NT2/D1 (cell line): ENCODE data around the gene ZDHHC11.
"Not testable (repeated sequence)": the region's sequence is repeated elsewhere in the genome, so short reads cannot be mapped to it uniquely, and the experiment has no call there.

ENCODE experiments used
- DNase-seq: peaks from one replicate; pipeline ENCODE4 v3.0.0-alpha.2; 2011; ENCODE audit warnings: low read depth, low spot score
- H3K27me3 ChIP-seq: 2 replicates; pipeline ENCODE4 v1.6.0; 2011; ENCODE audit warnings: mild to moderate bottlenecking; ENCODE audit not compliant: insufficient read length, insufficient read depth
- H3K36me3 ChIP-seq: 2 replicates; pipeline ENCODE4 v1.6.1; 2011; ENCODE audit warnings: mild to moderate bottlenecking, low read length, mixed read lengths; ENCODE audit not compliant: insufficient read depth, insufficient read length
- H3K4me1 ChIP-seq: 2 replicates; pipeline ENCODE4 v1.5.1; 2011; ENCODE audit not compliant: insufficient read depth, insufficient read length
- H3K4me3 ChIP-seq: 2 replicates; pipeline ENCODE4 v1.5.1; 2011; ENCODE audit warnings: low read depth; ENCODE audit not compliant: insufficient read length
- H3K9ac ChIP-seq: 2 replicates; pipeline ENCODE4 v1.6.0; 2011; ENCODE audit warnings: low read depth; ENCODE audit not compliant: insufficient read length
- H3K9me3 ChIP-seq: 2 replicates; pipeline ENCODE4 v1.5.1; 2011; ENCODE audit warnings: mild to moderate bottlenecking, low read length; ENCODE audit not compliant: insufficient read depth
- SUZ12 ChIP-seq: IDR thresholded peaks from 2 replicates; pipeline ENCODE4 v1.6.1; 2011; ENCODE audit not compliant: insufficient read length, insufficient read depth; ENCODE audit errors: extremely low read depth
- YY1 ChIP-seq: IDR thresholded peaks from 2 replicates; pipeline ENCODE4 v1.6.1; 2011; ENCODE audit not compliant: insufficient read length, insufficient read depth
- ZNF274 ChIP-seq: IDR thresholded peaks from 2 replicates; pipeline ENCODE4 v1.6.1; 2011; ENCODE audit warnings: mild to moderate bottlenecking, low read depth, low read length

Gene ZDHHC11

DNA sequence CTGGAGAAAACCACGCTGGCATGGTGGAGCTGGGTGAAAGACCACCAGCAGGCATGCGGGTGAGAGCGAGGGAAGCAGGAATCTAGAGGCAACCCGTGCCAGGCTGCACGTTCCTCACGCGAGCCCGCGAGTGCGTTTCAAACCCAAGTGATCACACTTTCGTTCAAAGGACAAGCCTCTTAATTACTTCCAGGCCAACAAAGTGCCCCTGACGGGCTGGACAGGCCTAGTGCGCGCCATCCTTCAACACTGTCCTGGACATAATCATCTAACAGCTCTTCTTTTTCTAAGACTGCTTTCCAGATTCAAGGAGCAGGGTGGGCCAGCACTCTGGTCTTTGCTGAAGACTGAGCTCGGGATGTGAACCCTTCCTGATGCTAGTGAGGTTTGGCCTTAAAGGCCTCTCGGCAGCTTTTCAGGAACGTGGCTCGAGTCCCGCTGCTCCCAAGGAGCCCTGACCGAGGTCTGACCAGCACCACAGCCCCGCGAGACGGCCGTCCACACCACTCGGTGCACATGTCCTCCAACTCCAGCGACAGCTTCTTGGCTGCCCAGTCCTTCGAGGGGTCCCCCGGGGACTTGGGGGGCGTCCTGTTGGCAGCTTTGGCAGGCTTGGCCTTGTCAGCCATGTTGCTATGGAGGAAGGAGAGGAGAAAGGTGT, 81.2 kb downstream of the ZDHHC11 start:
- not testable (repeated sequence) for H3K4me1 ChIP-seq, H3K36me3 ChIP-seq, H3K4me3 ChIP-seq, H3K27me3 ChIP-seq, H3K9ac ChIP-seq, DNase-seq, H3K9me3 ChIP-seq

DNA sequence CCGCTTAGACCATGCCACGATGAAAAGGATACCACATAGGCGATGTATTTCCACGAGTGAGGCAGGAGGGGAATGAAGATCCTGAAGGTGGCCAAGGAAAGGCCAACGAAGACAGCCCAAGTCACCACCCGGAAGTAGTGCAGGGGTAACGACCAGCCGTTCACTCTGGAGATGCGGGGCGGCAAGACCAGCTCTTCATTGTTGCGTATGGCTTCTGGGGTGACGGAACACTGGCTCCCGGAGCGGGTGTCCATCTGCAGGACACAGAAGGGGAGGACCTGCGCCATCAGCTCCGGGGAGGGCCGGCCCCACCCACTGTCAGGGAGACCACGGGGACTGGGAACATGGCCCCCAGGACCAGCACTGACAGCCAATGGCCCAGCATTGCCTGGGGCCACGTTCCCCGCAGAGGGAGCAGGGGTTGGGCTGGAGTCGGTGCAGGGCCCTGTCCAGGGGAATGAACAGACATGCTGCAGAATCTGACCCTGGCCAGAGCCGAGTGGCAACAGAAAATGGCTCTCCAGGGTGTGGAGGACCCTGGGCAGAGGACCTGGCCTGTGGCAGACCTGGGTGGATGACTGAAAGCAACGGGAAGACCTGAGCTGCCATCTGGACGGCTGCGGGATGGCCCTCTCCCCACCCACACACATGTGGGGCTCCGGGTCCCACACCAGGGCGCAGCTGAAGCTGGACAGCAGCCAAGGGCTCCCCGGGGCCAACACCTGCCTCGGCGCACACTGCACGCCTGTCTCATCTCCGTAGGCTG, 83.9 kb downstream of the ZDHHC11 start:
- Histone ChIP-seq H3K36me3 (no peaks in the 10 kb centered on the region), H3K9ac (no peak overlapping the region), H3K27me3 (no peaks in the 10 kb centered on the region), H3K4me3 (no peak overlapping the region), H3K9me3 (peaks cover 10% of the 10 kb centered on the region; the same call in 1 of the 2 replicates), H3K4me1 (no peaks in the 10 kb centered on the region)
- no peak for DNase-seq
- TF ChIP-seq YY1: no peak
- TF ChIP-seq ZNF274: no peak
- TF ChIP-seq SUZ12: no peak

DNA sequence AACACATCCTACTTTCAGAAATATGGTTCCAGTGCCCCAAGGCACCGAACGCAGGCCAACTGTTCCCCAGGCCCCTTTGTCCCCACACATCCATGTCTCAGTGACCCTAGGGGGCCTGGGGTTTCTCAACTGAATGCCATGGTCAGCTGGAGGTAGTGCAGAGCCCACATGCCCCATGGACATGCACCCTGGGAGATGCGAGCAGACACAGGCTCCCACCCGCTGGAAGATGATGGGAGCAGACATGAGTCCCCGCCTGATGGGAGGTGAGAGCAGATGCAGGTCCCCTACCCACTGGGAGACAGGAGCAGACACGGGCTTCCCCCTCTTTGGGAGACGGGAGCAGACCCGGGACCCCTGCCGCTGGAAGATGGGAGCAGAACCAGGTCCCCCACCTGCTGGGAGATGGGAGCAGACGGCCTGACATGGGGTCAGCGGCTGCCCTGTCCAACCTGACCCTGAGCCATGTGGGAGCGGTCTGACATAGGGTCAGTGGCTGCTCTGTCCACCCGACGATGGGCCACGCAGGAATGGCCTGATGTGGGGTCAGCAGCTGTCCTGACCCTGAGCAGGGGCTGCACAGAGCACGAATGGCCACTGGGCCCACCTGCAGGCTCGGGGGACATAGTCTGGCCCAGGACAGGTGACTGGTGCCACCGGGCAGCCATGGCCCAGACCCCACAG, 84.7 kb downstream of the ZDHHC11 start:
- H3K36me3 ChIP-seq: no peaks in the 10 kb centered on the region
- TF ChIP-seq YY1 (no peak), SUZ12 (no peak), ZNF274 (no peak)
- no peak overlapping the region for H3K9ac ChIP-seq
- H3K4me3 ChIP-seq: no peak overlapping the region
- DNase-seq: no peak
- H3K9me3 ChIP-seq: peaks cover 10% of the 10 kb centered on the region; the same call in 1 of the 2 replicates
- H3K4me1 ChIP-seq: no peaks in the 10 kb centered on the region
- H3K27me3 ChIP-seq: no peaks in the 10 kb centered on the region

DNA sequence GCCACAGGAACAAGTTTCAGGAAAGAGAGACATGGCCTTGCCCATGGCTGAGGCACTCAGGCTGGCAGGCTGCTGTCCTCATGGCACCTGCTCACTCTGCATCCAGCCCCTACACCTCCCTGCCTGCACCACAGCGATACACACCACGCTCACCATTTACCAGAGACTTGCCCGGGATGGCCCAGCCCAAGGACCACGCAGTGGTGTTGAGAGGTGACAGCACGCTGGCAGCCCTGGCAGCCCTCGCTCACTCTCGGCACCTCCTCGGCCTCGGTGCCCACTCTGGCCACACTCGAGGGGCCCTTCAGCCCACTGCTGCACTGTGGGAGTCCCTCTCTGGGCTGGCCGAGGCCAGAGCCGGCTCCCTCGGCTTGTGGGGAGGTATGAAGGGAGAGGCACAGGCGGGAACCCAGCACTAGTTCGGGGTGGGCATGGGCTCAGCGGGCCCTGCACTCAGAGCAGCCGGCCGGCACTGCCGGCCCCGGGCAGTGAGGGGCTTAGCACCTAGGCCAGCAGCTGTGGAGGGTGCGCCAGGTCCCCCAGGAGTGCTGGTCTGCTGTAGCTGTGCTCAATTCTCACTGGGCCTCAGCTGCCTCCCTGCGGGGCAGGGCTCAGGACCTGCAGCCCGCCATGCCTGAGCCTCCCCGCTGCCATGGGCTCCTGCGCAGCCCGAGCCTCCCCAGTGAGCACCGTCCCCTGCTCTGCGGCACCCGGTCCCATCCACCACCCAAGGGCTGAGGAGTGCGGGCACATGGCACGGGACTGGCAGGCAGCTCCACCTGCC, 86.6 kb downstream of the ZDHHC11 start:
- no peak overlapping the region for H3K9ac ChIP-seq
- H3K36me3 ChIP-seq: no peaks in the 10 kb centered on the region
- H3K27me3 ChIP-seq: peaks cover 8% of the 10 kb centered on the region
- H3K9me3 ChIP-seq: peaks cover 10% of the 10 kb centered on the region; the same call in 1 of the 2 replicates
- no peak overlapping the region for H3K4me3 ChIP-seq
- TF ChIP-seq SUZ12 (no peak), YY1 (no peak)
- no peak for DNase-seq
- peaks cover 3% of the 10 kb centered on the region for H3K4me1 ChIP-seq

DNA sequence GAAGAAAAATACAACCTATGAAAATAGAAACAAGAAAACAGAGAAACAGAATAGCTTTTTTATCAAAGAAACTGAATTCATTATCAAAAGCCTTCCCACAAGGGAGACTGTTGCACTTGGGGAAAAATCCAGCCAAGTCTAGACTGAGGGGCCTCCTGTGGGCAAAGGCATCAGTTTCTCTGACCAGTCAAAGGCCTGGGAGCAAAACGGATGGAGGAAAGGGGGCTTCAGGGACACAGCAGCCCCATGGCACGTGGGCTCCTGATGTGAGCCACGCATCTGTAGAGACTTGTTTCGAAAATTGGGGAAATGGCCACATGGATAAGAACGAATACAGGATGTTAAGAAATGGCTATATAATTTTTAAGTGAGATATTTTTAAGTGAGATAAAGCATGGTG, 87.4 kb downstream of the ZDHHC11 start:
- no peaks in the 10 kb centered on the region for H3K36me3 ChIP-seq
- H3K4me1 ChIP-seq: peaks cover 5% of the 10 kb centered on the region
- no peak overlapping the region for H3K9ac ChIP-seq
- no peak for TF ChIP-seq YY1
- TF ChIP-seq SUZ12: no peak
- TF ChIP-seq ZNF274: no peak
- H3K4me3 ChIP-seq: no peak overlapping the region
- peaks cover 10% of the 10 kb centered on the region; the same call in 1 of the 2 replicates for H3K9me3 ChIP-seq
- peaks cover 8% of the 10 kb centered on the region for H3K27me3 ChIP-seq
- DNase-seq: no peak

DNA sequence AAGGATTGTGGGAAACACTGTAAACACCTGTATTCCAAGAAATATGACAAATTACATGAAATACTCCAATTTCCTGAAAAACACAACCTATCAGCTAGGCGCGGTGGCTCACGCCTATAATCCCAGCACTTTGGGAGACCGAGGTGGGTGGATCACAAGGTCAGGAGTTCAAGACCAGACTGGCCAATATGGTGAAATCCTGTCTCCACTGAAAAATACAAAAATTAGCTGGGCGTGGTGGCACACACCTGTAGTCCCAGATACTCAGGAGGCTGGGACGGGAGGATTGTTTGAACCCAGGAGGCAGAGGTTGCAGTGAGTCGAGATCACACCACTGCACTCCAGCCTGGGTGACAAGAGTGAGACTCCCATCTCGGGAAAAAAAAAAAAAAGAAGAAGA, 87.8 kb downstream of the ZDHHC11 start:
- not testable (repeated sequence) for H3K36me3 ChIP-seq, H3K4me3 ChIP-seq, H3K4me1 ChIP-seq, H3K27me3 ChIP-seq, H3K9ac ChIP-seq, DNase-seq
- H3K9me3 ChIP-seq: peaks cover 10% of the 10 kb centered on the region; the same call in 1 of the 2 replicates
